OCI-LY1 (cell line): ENCODE data around the gene CYP2S1.

Experiments used
- H2AFZ ChIP-seq: fragments of 200-600 bp; sonication (generic), shearing (Covaris generic); 2 replicates; pipeline ENCODE4 v1.6.0; 2014; ENCODE audit warnings: antibody characterized with exemption, mild to moderate bottlenecking, low read length
- H3F3A ChIP-seq: fragments of 200-600 bp; sonication (generic), shearing (Covaris generic); 2 replicates; pipeline ENCODE4 v1.6.0; 2014; ENCODE audit warnings: mild to moderate bottlenecking, antibody characterized with exemption, low read length, moderate library complexity; ENCODE audit not compliant: insufficient read depth
- H3K27ac ChIP-seq: fragments of 200-600 bp; sonication (generic); 2 replicates; pipeline ENCODE4 v1.5.1; 2014; ENCODE audit warnings: low read length, mixed run types, mild to moderate bottlenecking, low read depth; ENCODE audit not compliant: poor library complexity, severe bottlenecking
- H3K27me3 ChIP-seq: fragments of 200-600 bp; sonication (generic); 2 replicates; pipeline ENCODE4 v1.6.0; 2014; ENCODE audit warnings: antibody characterized with exemption, mild to moderate bottlenecking, low read length, moderate library complexity; ENCODE audit not compliant: insufficient read depth
- H3K36me3 ChIP-seq: fragments of 200-600 bp; sonication (generic); 2 replicates; pipeline ENCODE4 v1.6.1; 2014; ENCODE audit warnings: mild to moderate bottlenecking, antibody characterized with exemption, low read length, moderate library complexity, mixed read lengths; ENCODE audit not compliant: insufficient read depth
- H3K4me1 ChIP-seq: fragments of 200-600 bp; sonication (generic); 2 replicates; pipeline ENCODE4 v1.5.1; 2014; ENCODE audit warnings: mild to moderate bottlenecking, low read length, moderate library complexity; ENCODE audit not compliant: insufficient read depth, severe bottlenecking
- H3K4me2 ChIP-seq: fragments of 200-600 bp; sonication (generic), shearing (Covaris generic); 2 replicates; pipeline ENCODE4 v1.6.1; 2014; ENCODE audit warnings: low read length
- H3K4me3 ChIP-seq: fragments of 200-600 bp; sonication (generic); 2 replicates; pipeline ENCODE4 v1.5.1; 2014; ENCODE audit warnings: low read length, low read depth, mild to moderate bottlenecking, mixed read lengths; ENCODE audit not compliant: poor library complexity, severe bottlenecking
- H3K79me2 ChIP-seq: fragments of 200-600 bp; shearing (Covaris generic); 2 replicates; pipeline ENCODE4 v1.6.1; 2016; ENCODE audit warnings: mixed run types, low read length, mixed read lengths; ENCODE audit not compliant: insufficient read depth
- H3K9ac ChIP-seq: fragments of 200-600 bp; sonication (generic), shearing (Covaris generic); 2 replicates; pipeline ENCODE4 v1.6.1; 2014; ENCODE audit warnings: mild to moderate bottlenecking, low read length, mixed read lengths
- H3K9me2 ChIP-seq: fragments of 200-600 bp; sonication (generic), shearing (Covaris generic); 2 replicates; pipeline ENCODE4 v1.6.1; 2014; ENCODE audit warnings: low read depth, mild to moderate bottlenecking, low read length, mixed read lengths
- H3K9me3 ChIP-seq: fragments of 200-600 bp; shearing (Covaris generic); 2 replicates; pipeline ENCODE4 v1.6.1; 2014; ENCODE audit warnings: low read length, mixed read lengths
- H4K20me1 ChIP-seq: fragments of 200-600 bp; sonication (generic), shearing (Covaris generic); 2 replicates; pipeline ENCODE4 v1.6.0; 2016; ENCODE audit warnings: mild to moderate bottlenecking, low read length; ENCODE audit not compliant: insufficient read depth
- CTCF ChIP-seq: fragments of 200-600 bp; sonication (generic), shearing (Covaris generic); IDR thresholded peaks from 2 replicates; pipeline ENCODE4 v1.5.1; 2017; ENCODE audit warnings: mild to moderate bottlenecking, antibody characterized with exemption, low read length, moderate library complexity, mixed read lengths
- EZH2 ChIP-seq: fragments of 200-600 bp; sonication (generic), shearing (Covaris generic); IDR thresholded peaks from 2 replicates; pipeline ENCODE4 v1.8.0; 2017; ENCODE audit warnings: borderline replicate concordance, mixed run types, mild to moderate bottlenecking, antibody characterized with exemption, low read length, moderate library complexity, mixed read lengths

CYP2S1 gene

GRCh38 chr19:41193430-41194156, 574 bp downstream of the CYP2S1 start:
- Histone ChIP-seq H3K9me3 (no peaks in the 10 kb centered on the region), H2AFZ (no peak overlapping the region), H3K27me3 (no peaks in the 10 kb centered on the region), H3K9me2 (no peaks in the 10 kb centered on the region), H3K79me2 (no peaks in the 10 kb centered on the region), H3K27ac (no peak overlapping the region), H4K20me1 (no peaks in the 10 kb centered on the region), H3K9ac (no peak overlapping the region), H3F3A (no peaks in the 10 kb centered on the region), H3K4me2 (no peak overlapping the region), H3K4me3 (no peak overlapping the region), H3K4me1 (no peaks in the 10 kb centered on the region), H3K36me3 (no peaks in the 10 kb centered on the region)
- TF ChIP-seq EZH2: no peak
- no peak for TF ChIP-seq CTCF

- H2AFZ ChIP-seq: no peak overlapping the region
- TF ChIP-seq EZH2: no peak
- TF ChIP-seq CTCF: no peak
- H4K20me1 ChIP-seq: no peaks in the 10 kb centered on the region
- no peaks in the 10 kb centered on the region for H3K9me3 ChIP-seq
- no peaks in the 10 kb centered on the region for H3K79me2 ChIP-seq
- no peak overlapping the region for H3K9ac ChIP-seq
- H3K27me3 ChIP-seq: no peaks in the 10 kb centered on the region
- no peaks in the 10 kb centered on the region for H3F3A ChIP-seq
- H3K36me3 ChIP-seq: no peaks in the 10 kb centered on the region
- H3K4me1 ChIP-seq: no peaks in the 10 kb centered on the region
- H3K4me3 ChIP-seq: no peak overlapping the region
- no peaks in the 10 kb centered on the region for H3K9me2 ChIP-seq
- no peak overlapping the region for H3K4me2 ChIP-seq
- no peak overlapping the region for H3K27ac ChIP-seq
Observed at GRCh38 chr19:41194157-41194552, 1.1 kb downstream of the CYP2S1 start.

- H4K20me1 ChIP-seq: no peaks in the 10 kb centered on the region
- no peak overlapping the region for H3K27ac ChIP-seq
- H3K79me2 ChIP-seq: no peaks in the 10 kb centered on the region
- TF ChIP-seq CTCF: no peak
- TF ChIP-seq EZH2: no peak
- no peaks in the 10 kb centered on the region for H3K27me3 ChIP-seq
- no peak overlapping the region for H3K4me3 ChIP-seq
- H3K9me3 ChIP-seq: no peaks in the 10 kb centered on the region
- H3K4me2 ChIP-seq: no peak overlapping the region
- no peaks in the 10 kb centered on the region for H3K36me3 ChIP-seq
- no peaks in the 10 kb centered on the region for H3K4me1 ChIP-seq
- H3F3A ChIP-seq: no peaks in the 10 kb centered on the region
- H3K9ac ChIP-seq: no peak overlapping the region
- no peaks in the 10 kb centered on the region for H3K9me2 ChIP-seq
- H2AFZ ChIP-seq: no peak overlapping the region
Observed at GRCh38 chr19:41195675-41196497, 2.9 kb downstream of the CYP2S1 start.
